Endothelial cell of umbilical vein (primary cell): Measurements from ENCODE around the gene CHTOP. TPM values are rescaled to one million over a fixed set of nuclear protein-coding genes. Genes with fewer than 3 reads are reported as not detected.
A peak's percentile ranks its signal among the peaks of the same experiment; 100 is the strongest.

ENCODE experiments used
- BruUV-seq: library from RNA; stranded (reverse); fragments of 400-500 nt; replicated peaks from 2 replicates; lab custom pipeline; 2021; lab: Mats Ljungman, UMichigan
- CTCF ChIA-PET: fragments of 300-600, 350-600 bp; sonication (Branson Sonifier 250); formaldehyde crosslinking; loops from one replicate; lab custom pipeline; 2021; ENCODE audit warnings: antibody characterized with exemption, inconsistent platforms; lab: Charles Lee
- POLR2A ChIA-PET: fragments of 300-600, 350-600 bp; sonication (Branson Sonifier 250); formaldehyde crosslinking; loops from one replicate; lab custom pipeline; 2021; ENCODE audit warnings: antibody characterized with exemption, inconsistent platforms; lab: Charles Lee
- DNase-seq: peaks from one replicate; pipeline ENCODE4 v3.0.0-alpha.2; 2011; ENCODE audit warnings: low read depth, low spot score
- FAIRE-seq: peaks from 2 replicates; lab custom pipeline; 2011; peaks lifted over from hg19 to GRCh38; lab: Jason Lieb, UNC
- H2AFZ ChIP-seq: 2 replicates; pipeline ENCODE4 v1.6.0; 2012; ENCODE audit warnings: low read depth, low read length, control low read depth, inconsistent platforms
- H3K27ac ChIP-seq: 2 replicates; pipeline ENCODE4 v1.5.1; 2011; ENCODE audit warnings: low read depth, mild to moderate bottlenecking, control low read depth, low read length, moderate library complexity; ENCODE audit not compliant: insufficient read depth
- H3K27me3 ChIP-seq, 2 experiments: 2 replicates each; pipeline versions ENCODE4 v1.6.0 to v1.6.1; 2011; ENCODE audit warnings: low read length in 2 of 2, mixed read lengths in 1 of 2; ENCODE audit not compliant: control insufficient read depth in 2 of 2, insufficient read depth in 2 of 2
- H3K36me3 ChIP-seq, 2 experiments: 2 replicates in 1 of 2; 3 replicates in 1 of 2; pipeline ENCODE4 v1.5.1; 2011; ENCODE audit warnings: low read length in 2 of 2, mild to moderate bottlenecking in 1 of 2, moderate library complexity in 1 of 2; ENCODE audit not compliant: control insufficient read depth in 2 of 2, insufficient read depth in 2 of 2; ENCODE audit errors: extremely low read depth in 1 of 2
- H3K4me1 ChIP-seq: 3 replicates; pipeline ENCODE4 v1.5.1; 2011; ENCODE audit warnings: mild to moderate bottlenecking, low read length; ENCODE audit not compliant: control insufficient read depth, insufficient read depth; ENCODE audit errors: extremely low read depth
- H3K4me2 ChIP-seq: 2 replicates; pipeline ENCODE4 v1.6.1; 2011; ENCODE audit warnings: low read length, control low read depth, mixed read lengths; ENCODE audit not compliant: insufficient read depth
- H3K4me3 ChIP-seq, 3 experiments: fragments of 200-600 bp in 1 of 3; sonication (generic), shearing (Covaris generic) in 1 of 3; replicated peaks in 1 of 3; 2 replicates each; pipeline ENCODE4 v1.5.1; 2011 to 2016; ENCODE audit warnings: control low read depth in 3 of 3, low read length in 3 of 3, mild to moderate bottlenecking in 2 of 3, inconsistent platforms in 1 of 3, low read depth in 1 of 3, moderate library complexity in 1 of 3; ENCODE audit not compliant: insufficient read depth in 1 of 3
- H3K79me2 ChIP-seq: 2 replicates; pipeline ENCODE4 v1.6.0; 2012; ENCODE audit warnings: low read length, inconsistent platforms; ENCODE audit not compliant: control insufficient read depth, insufficient read depth
- H3K9ac ChIP-seq: replicated peaks from 2 replicates; pipeline ENCODE3; 2011; ENCODE audit warnings: low read length, control low read depth; ENCODE audit not compliant: insufficient read depth; ENCODE audit errors: extremely low read depth
- H3K9me1 ChIP-seq: replicated peaks from 3 replicates; pipeline ENCODE4 v1.6.0; 2011; ENCODE audit warnings: mild to moderate bottlenecking, low read length; ENCODE audit not compliant: control insufficient read depth, insufficient read depth; ENCODE audit errors: extremely low read depth
- H3K9me3 ChIP-seq: replicated peaks from 2 replicates; pipeline ENCODE4 v1.5.1; 2012; ENCODE audit warnings: low read length, inconsistent platforms; ENCODE audit not compliant: control insufficient read depth, insufficient read depth
- H4K20me1 ChIP-seq: replicated peaks from 2 replicates; pipeline ENCODE3; 2011; ENCODE audit warnings: mild to moderate bottlenecking, low read length; ENCODE audit not compliant: control insufficient read depth, insufficient read depth; ENCODE audit errors: extremely low read depth
- EZH2 ChIP-seq: IDR thresholded peaks from 2 replicates; pipeline ENCODE4 v1.6.1; 2012; ENCODE audit warnings: borderline replicate concordance, low read depth, mild to moderate bottlenecking, moderate library complexity, low read length, inconsistent platforms; ENCODE audit not compliant: severe bottlenecking
- FOS ChIP-seq: IDR thresholded peaks from 2 replicates; pipeline ENCODE4 v1.6.1; 2011; ENCODE audit warnings: mild to moderate bottlenecking, low read length, moderate library complexity, borderline replicate concordance; ENCODE audit not compliant: insufficient read depth
- GATA2 ChIP-seq: IDR thresholded peaks from 2 replicates; pipeline ENCODE4 v1.7.0; 2011; ENCODE audit warnings: low read depth, mild to moderate bottlenecking, moderate library complexity, mixed read lengths, low read length; ENCODE audit not compliant: insufficient read length, insufficient read depth
- JUN ChIP-seq: IDR thresholded peaks from 2 replicates; pipeline ENCODE4 v1.6.1; 2011; ENCODE audit warnings: borderline replicate concordance, low read depth; ENCODE audit not compliant: insufficient read length, insufficient read depth
- MAX ChIP-seq: IDR thresholded peaks from 2 replicates; pipeline ENCODE4 v1.6.1; 2011; ENCODE audit not compliant: insufficient read depth, insufficient read length
- MYC ChIP-seq: IDR thresholded peaks from one replicate; pipeline ENCODE4 v1.6.1; 2011; ENCODE audit warnings: mild to moderate bottlenecking, low read depth, low read length
- POLR2A ChIP-seq: IDR thresholded peaks from 2 replicates; pipeline ENCODE4 v1.6.1; 2012; ENCODE audit warnings: low read depth, mild to moderate bottlenecking, control low read depth, low read length
- POLR2AphosphoS5 ChIP-seq: IDR thresholded peaks from 2 replicates; pipeline ENCODE4 v1.6.1; 2012; ENCODE audit warnings: low read depth, mild to moderate bottlenecking, control low read depth, low read length, moderate library complexity; ENCODE audit not compliant: insufficient read depth
- dilution Hi-C: fragments of 300-500 bp; cut with MboI; formaldehyde crosslinking; loops from one replicate; pipeline ENCODE4 v1.15.0; 2019; ENCODE audit warnings: low sequenced_read_pairs; ENCODE audit not compliant: extremely low pct_ligation_motif_present
- intact Hi-C: fragments of 100-400 bp; cut with micrococcal nuclease; formaldehyde crosslinking; loops from one replicate; pipeline ENCODE4 v1.10.0; 2022
- polyA plus RNA-seq, 4 experiments: library from polyadenylated mRNA; depleted of rRNA in 3 of 4; stranded (reverse) in 3 of 4; unstranded in 1 of 4; fragments of >200 nt; gene quantifications; 2 replicates each; pipeline versions ENCODE4 v1.2.1 to v1.2.3, GENCODE V29; 2011 to 2012; ENCODE audit warnings: missing spikeins in 1 of 4
- total RNA-seq: library from RNA; stranded (reverse); gene quantifications from 2 replicates; pipeline ENCODE4 v1.2.3, GENCODE V29; 2021
- TF ChIP-seq, protein P1 (sequence below), 2 donors: IDR thresholded peaks; 1 replicate in 1 of 2; 2 replicates in 1 of 2; pipeline ENCODE4 v1.5.1; 2011; ENCODE audit warnings: low read length in 2 of 2, mild to moderate bottlenecking in 2 of 2, moderate library complexity in 2 of 2, control low read depth in 1 of 2, inconsistent platforms in 1 of 2, low read depth in 1 of 2; ENCODE audit not compliant: insufficient read depth in 1 of 2; ENCODE audit errors: extremely low read depth in 1 of 2

Gene CHTOP
- total and polyA plus RNA-seq, 2 donors (not counting 3 experiments of a cell fraction or from before 2014, with no cell fraction given): 62.0 to 74.4 TPM

DNA sequence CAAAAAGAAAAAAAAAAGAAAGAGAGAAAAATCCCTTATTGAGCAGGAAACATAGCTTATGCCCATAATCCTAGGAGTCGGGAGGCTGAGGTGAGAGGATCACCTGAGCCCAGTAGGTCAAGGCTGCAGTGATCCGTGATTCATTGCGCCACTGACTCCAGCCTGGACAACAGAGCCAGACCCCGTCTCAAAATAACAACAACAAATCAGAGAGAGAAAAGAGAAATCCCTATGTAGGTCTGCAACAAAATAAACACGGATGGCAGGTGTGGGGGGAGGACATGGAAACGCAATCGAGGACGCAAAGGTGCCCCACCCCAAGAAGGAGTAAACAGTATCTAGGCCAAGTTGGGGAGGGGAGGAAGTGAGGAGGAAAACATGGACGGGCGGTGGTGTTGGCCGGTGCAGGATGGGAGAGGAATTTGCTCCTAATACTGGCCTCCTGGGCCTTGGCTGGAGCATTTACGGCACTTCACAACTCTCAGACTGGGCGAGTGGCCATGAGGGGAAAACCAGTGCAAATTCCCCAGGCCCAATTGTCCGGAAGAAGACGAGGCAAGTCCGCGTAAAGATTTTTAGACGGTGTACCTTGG lies 609 bp upstream of the CHTOP start:
- CTCF ChIA-PET: interaction anchor here (0.9 to 2.5 kb wide), 11 partner anchors 13 to 123 kb away, joined by 3 to 29 read pairs (median 5); partner anchors contain the start of gene ILF2
- H3K36me3 ChIP-seq: peaks cover 8 to 12% of the 10 kb centered on the region in 2 experiments
- no peaks in the 10 kb centered on the region for H4K20me1 ChIP-seq
- H2AFZ ChIP-seq: peak overlapping the region; percentile 64
- DNase-seq: no peak
- H3K4me3 ChIP-seq: peak overlapping the region in 2 of 3 experiments; percentile 34 to 35
- H3K9me1 ChIP-seq: no peaks in the 10 kb centered on the region
- TF ChIP-seq POLR2A (no peak), MAX (no peak), EZH2 (no peak), GATA2 (no peak), POLR2AphosphoS5 (no peak), FOS (no peak), MYC (no peak), JUN (no peak)
- TF ChIP-seq, protein P1, sequence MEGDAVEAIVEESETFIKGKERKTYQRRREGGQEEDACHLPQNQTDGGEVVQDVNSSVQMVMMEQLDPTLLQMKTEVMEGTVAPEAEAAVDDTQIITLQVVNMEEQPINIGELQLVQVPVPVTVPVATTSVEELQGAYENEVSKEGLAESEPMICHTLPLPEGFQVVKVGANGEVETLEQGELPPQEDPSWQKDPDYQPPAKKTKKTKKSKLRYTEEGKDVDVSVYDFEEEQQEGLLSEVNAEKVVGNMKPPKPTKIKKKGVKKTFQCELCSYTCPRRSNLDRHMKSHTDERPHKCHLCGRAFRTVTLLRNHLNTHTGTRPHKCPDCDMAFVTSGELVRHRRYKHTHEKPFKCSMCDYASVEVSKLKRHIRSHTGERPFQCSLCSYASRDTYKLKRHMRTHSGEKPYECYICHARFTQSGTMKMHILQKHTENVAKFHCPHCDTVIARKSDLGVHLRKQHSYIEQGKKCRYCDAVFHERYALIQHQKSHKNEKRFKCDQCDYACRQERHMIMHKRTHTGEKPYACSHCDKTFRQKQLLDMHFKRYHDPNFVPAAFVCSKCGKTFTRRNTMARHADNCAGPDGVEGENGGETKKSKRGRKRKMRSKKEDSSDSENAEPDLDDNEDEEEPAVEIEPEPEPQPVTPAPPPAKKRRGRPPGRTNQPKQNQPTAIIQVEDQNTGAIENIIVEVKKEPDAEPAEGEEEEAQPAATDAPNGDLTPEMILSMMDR (IDR thresholded peaks at IDR 0.05; ENCODE audit: extremely low read depth in 1 of 2, insufficient read depth in 1 of 2, low read depth in 1 of 2, low read length in 2 of 2): no peak
- H3K4me2 ChIP-seq: peak overlapping the region; percentile 78
- no peaks in the 10 kb centered on the region for H3K27me3 ChIP-seq
- H3K79me2 ChIP-seq: peaks cover 38% of the 10 kb centered on the region
- peak overlapping the region; percentile 100 for H3K9ac ChIP-seq
- POLR2A ChIA-PET: interaction anchor here (0.5 to 2.0 kb wide), 19 partner anchors 8 to 98 kb away, joined by 3 to 28 read pairs (median 5); partner anchors contain the start of genes S100A14, S100A16, S100A6 and SNAPIN
- FAIRE-seq: no peak
- no peaks in the 10 kb centered on the region for H3K9me3 ChIP-seq
- intact Hi-C loops: loop anchor here (1.0 to 5.0 kb wide), 2 partner anchors 39 to 100 kb away; partner anchors contain the start of gene ILF2
- H3K27ac ChIP-seq: peak overlapping the region; percentile 94
- BruUV-seq: no TSS peak
- peaks cover 11% of the 10 kb centered on the region for H3K4me1 ChIP-seq
- dilution Hi-C loops: no loop called here
